ENCODE measurements around the gene ABCC5. TPM values are rescaled to one million over a fixed set of nuclear protein-coding genes. Genes with fewer than 3 reads are reported as not detected.
A peak's percentile ranks its signal among the peaks of the same experiment; 100 is the strongest.

ABCC5 gene
- total RNA-seq, 1 experiment from 2014 or later, result 8.6 TPM

DNA sequence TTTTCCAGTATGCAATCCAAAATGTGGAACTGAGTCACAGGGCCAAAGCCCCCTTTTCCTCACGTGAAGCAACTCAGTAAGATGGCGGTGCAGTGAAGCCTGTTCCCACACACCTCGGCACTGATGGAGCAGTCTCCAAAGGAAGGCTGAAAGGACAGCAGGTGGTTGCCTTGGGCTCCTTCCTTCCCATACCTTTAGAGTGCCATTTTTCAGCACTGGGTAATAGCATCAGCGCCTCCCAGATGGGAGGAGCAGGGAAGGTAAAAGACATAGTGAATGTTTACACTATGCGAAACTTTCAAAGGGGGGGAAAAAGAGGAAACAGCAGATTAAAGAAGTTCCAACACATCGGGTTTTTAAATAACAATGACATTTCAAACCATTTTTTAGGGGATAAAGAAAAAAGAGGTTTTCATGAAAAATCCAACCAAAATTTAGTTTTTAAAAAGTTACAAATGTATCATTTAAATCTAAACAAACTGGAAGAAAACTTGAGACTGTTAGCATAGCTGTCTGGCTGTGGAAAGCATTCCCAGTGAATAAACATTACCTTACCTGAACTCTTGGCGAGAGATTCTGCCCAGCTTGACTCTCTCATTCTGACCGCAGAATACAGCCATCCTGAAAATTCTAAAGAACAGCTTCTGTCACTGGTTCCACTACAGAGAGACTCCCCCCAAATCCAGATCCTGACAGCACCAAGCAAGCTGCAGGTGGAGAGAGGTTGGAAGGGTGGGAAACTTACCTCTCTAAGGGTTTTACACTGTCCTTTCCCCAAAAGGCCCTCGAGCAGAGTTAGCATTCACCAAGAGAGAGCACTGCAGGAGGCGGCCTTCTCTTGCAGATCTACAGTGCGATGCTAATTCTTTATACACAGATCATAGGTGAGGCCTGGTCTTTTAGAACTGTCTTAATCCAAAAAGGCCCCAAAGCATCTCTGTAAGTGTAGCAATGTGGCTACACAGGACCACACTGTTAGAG lies 32.6 kb downstream of the ABCC5 start:
- in situ Hi-C loops (cut with HindIII; ENCODE audit: low sequenced_read_pairs), result no loop called here
- peak; percentile 55 for DNase-seq (ENCODE audit: low spot score)

DNA sequence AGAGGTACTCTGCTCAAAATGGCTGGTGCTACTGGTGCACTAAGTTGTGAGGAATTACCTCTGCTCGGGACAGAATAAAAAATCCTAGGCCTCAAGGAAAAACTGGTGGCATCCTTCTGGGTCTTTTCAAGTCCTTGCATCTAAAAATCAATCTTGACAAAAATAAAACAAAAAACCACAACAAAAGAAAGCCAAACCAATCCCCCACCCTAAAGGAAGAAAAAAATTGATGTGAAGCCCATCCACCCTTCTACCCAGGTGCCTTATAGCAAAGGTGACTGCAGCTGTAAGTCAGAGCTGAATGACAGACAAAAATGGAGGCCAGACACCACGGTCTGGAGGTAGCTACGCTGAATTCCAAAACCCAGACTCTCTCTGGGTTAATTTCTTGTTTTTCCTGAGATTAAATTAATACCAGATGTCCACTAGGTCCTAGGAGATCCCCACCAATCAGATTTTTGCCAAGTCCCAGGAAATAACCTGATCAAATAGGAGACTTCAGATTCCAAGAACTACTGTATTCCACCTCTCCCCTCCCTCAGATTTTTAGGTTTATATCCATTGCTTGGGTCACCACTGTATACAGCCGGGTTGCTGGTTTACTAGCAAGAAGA lies 33.5 kb downstream of the ABCC5 start:
- DNase-seq (ENCODE audit: low spot score), result no peak
- in situ Hi-C loops (cut with HindIII; ENCODE audit: low sequenced_read_pairs), result no loop called here

DNA sequence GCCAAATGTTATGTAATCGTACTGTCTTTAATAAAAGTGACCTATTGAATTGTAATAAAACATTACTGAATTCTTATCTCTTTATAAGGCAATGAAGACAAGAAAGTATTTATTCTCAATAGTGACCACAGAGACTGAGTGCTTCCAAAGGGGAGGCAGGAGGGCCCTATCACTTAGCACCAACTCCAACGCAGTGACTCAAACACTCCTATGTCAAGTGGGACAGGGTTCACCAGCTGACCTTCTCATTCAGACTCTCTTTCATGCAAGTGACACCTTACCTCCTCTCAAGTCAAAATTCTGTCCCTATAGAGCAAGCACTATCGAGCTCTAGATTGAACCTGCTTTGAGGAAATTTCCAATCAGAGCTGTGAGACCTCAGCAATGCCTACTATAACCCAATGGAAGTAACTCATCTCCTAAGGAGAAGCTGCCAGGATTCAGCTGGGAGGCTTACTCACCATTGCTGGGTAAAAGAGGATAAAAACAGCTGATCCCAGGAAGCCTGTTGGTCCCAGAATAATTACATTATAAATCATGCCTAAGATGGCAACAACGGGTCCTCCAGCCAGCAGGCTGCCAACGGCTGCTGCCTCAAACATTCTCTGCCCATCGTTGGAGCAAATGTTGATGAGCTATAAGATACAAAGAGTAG lies 35.6 kb downstream of the ABCC5 start:
- no peak for DNase-seq (ENCODE audit: low spot score)
- in situ Hi-C loops (cut with HindIII; ENCODE audit: low sequenced_read_pairs), result no loop called here

DNA sequence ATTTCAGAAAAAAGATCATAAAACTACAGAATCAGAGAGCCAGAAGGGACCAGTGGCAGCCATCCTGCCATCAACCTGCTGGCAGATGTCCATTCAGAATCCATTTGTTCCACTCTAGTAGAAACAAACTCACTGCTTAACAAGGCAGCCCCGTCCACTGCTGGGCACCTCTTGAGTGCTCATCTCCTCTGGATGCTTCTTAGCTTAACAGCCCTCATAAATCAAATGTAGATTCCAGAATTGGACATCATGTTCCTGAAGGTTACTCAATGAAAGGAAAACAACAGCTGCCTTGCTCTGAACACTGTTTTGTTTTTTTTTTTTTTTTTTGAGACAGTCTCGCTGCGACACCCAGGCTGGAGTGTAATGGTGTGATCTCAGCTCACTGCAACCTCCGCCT lies 37.3 kb downstream of the ABCC5 start:
- in situ Hi-C loops (cut with HindIII; ENCODE audit: low sequenced_read_pairs), result no loop called here
- DNase-seq (ENCODE audit: low spot score), result peak; percentile 27

DNA sequence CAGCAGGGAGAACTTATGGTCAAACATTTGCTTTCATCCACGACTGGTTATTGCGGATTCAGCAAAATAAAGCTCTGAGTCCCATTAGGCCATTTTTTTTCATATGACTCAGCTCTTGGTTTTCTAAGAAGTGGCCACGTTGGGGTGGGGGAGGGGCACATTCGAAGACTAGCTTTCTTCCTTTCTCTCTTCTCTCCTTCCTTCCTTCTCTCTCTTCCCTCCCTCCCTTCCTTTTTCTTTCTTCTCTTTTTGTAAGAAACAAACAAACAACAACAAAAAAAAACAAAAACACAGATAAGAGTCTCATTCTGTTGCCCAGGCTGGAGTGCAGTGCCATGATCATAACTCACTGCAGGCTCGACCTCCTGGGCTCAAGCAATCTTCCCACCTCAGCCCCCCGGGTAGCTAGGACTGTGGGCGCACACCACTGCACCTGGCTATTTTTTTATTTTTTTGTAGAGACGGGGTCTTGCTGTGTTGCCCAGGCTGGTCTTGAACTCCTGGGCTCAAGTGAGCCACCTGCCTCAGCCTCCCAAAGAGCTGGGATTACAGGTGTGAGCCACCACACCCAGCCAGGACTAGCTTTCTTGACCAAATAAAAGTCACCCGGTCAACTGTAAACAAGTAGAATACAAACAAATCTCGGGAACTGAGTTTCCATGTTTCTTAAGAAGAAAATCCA lies 41.6 kb downstream of the ABCC5 start:
- in situ Hi-C loops (cut with HindIII; ENCODE audit: low sequenced_read_pairs), result no loop called here
- DNase-seq (ENCODE audit: low spot score), result no peak

DNA sequence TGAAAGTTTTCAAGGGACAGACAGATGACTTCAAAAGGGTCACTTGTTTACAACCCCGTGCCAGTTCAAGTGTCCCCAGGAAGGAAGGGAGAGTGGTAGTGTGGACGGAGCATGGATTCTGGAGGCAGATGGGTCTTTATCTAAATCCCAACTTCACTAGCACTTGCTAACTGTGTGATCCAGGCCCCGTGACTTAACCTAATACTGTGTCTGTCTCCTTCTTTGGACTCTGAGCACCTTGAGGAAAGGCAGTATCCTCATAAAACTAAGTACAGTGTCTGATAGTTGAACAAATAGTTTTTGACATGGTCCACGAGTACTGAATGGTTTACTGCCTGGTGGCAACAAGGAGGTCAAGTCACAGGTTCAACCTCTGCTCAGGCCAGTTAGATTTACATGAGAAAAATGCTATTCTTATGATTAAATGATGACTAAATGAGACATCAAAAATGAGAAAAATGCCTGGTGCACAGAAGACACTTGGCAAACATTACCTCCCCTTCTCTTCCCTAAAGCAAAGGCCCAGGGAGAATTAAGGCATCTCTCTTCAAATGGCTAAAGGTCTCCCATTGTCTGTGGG lies 48.9 kb downstream of the ABCC5 start:
- in situ Hi-C loops (cut with HindIII; ENCODE audit: low sequenced_read_pairs), result no loop called here
- no peak for DNase-seq (ENCODE audit: low spot score)

DNA sequence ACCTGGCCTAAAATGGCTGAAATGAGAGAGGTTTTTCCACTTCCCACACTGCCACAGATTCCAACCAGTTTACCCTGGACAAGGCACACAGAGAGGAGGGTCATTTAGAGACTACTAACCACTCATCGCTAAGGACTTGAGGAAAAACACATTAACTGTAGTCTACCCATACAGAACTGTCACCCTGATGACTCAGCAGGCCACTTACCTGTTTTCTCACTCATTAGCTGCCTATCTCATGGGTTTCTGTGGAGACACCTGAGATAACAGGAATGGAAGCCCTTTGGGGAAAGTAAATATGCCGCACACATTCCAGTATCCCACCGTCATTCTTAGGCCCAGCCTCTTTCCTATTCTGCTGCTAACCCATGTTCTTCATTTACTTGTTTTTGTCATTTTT lies 50.0 kb downstream of the ABCC5 start:
- in situ Hi-C loops (cut with HindIII; ENCODE audit: low sequenced_read_pairs), result no loop called here
- DNase-seq (ENCODE audit: low spot score), result no peak

DNA sequence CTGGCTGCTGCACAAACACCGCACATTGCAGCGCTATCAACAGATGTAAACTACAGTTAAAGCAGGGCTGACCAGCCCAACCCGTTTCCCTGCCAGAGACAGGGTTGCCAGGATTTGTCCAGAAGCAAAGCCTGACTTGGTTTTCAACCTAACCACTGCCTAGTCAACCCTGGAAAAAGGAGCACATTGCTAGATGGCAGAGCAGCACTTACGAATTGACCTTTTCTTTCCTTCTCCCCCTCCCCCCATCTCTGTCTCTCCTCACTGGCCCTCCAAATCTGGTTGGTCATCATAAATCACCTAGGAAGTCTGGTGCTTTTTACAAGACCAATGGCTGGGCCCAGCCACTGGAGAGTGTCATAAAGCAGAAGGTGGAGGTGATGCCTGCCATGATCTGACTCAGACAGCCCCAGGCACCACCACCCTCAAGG lies 51.3 kb downstream of the ABCC5 start:
- in situ Hi-C loops (cut with HindIII; ENCODE audit: low sequenced_read_pairs), result no loop called here
- no peak for DNase-seq (ENCODE audit: low spot score)

DNA sequence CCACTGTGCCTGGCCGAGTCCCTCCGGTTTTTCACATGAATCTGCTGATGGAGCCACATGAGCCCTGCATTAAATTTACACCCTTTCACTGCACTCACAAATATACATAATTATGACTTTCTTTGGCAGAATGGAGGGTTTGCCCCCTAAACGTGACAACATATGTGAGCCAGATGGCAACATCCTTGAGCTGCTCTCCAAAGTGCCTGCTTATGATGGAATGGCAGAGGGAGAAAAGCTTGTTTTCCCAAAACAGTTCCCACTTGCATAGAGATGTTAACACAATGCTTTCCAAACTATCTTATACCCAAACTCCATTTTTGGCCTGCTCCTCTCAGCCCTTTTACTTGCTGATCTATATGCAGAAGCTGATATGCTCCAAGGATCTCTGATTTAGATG lies 54.9 kb downstream of the ABCC5 start:
- in situ Hi-C loops (cut with HindIII; ENCODE audit: low sequenced_read_pairs), result no loop called here

DNA sequence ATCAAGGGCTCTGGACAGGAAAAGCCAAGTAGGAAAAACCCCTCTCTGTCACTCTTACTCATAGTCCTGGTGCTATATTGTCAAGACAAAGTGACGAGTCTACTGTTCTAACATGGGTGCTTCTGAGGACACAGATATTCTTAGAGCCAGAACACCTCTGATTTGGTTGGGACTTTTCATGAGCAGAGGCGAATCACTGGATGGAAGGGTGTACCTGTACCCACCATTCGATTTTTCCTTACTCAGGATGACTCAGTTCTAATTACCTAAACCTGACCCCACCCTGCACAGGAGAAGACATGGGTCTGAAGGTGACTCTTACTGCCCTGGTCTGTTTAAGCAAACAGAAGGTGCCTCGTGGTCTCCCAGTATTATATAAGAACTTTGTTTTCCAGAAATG lies 58.5 kb downstream of the ABCC5 start:
- no peak for DNase-seq (ENCODE audit: low spot score)

More for the DNA sequence above, 54.9 kb downstream of the ABCC5 start:
- DNase-seq (ENCODE audit: low spot score), result no peak

DNA sequence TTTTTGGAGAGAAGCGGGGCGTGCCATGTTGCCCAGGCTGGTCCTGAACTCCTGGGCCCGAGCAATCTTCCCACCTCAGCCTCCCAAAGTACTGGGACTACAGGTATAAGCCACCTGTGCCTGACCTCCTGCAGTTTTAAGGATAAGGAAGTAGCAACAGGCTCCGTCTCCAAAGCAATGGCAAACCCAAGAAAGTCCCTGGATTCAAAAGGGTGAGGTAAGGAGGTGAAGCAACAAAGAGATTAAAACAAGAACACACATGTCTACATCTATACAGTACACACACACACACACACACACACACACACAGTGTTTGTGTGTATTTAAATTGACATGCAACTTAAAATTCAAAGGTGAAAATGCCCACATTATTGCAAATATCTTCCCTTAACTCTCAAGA lies 58.9 kb downstream of the ABCC5 start:
- in situ Hi-C loops (cut with HindIII; ENCODE audit: low sequenced_read_pairs), result no loop called here
- DNase-seq (ENCODE audit: low spot score), result no peak

More for the DNA sequence above, 58.5 kb downstream of the ABCC5 start:
- in situ Hi-C loops (cut with HindIII; ENCODE audit: low sequenced_read_pairs), result no loop called here

DNA sequence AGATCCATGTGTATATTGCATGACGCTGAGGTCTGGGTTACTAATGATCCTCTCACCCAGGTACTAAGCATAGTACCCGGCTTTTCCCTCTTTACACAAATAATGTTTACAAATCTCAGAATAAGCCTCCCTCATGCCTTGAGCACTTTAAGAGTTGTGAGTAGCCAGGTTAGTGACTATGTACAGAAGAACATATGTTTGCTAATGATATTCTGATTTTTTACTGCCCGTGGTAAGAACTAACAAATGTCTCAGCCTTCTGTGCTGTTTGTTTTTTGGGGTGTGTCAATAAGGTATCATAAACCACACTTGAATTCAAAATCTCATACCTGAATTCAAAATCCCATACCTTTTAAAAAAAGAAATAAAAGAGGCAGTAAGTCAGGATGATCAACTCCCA lies 59.5 kb downstream of the ABCC5 start:
- in situ Hi-C loops (cut with HindIII; ENCODE audit: low sequenced_read_pairs), result no loop called here
- DNase-seq (ENCODE audit: low spot score), result no peak

DNA sequence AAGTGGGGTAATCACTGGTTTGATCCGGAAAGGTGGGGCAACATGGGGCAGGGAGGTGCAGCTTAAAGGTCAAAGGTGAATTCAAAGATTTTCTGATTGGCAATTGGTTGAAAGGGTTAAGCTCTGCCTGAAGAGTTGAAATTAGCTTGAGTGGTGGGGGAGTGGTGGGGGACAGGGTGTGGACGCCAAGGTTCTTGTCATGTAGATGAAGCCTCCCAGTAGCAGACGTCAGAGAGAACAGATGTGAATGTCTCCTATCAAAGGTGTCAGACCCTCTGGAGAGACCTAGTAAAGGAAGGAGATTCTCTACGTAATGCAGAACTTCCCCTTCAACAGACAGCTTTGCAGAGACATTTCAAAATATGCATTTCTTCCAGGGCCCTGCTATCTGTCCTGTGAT lies 62.8 kb downstream of the ABCC5 start:
- no peak for DNase-seq (ENCODE audit: low spot score)
- in situ Hi-C loops (cut with HindIII; ENCODE audit: low sequenced_read_pairs), result no loop called here

DNA sequence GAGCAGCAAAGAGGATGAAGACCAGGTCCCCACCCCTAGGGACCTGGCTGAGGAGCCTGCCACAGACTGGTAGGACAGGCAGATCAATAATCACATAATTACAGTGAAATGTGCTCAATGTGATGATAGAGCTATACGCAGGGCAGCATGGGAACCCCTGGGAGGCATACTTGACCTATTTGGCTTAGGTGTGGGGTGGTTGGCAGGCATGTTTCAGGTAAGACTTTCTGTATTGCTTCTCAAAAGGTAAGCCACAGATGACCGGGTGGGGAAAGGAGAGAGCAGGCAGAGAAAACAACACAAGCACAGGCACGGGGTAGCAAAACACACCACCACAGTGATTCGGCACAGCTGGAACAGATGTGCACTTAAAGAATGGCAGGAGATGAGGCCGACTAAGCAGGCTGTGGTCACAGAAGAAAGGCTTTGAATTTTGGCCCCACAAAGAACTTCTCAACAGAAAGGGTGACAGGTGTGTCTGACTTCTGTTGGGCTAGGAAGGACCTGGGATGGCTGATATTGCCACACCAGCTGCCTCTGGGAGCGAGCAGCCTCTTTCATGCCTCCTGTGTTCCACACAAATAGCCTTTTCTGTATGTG lies 64.1 kb downstream of the ABCC5 start:
- in situ Hi-C loops (cut with HindIII; ENCODE audit: low sequenced_read_pairs), result no loop called here

DNA sequence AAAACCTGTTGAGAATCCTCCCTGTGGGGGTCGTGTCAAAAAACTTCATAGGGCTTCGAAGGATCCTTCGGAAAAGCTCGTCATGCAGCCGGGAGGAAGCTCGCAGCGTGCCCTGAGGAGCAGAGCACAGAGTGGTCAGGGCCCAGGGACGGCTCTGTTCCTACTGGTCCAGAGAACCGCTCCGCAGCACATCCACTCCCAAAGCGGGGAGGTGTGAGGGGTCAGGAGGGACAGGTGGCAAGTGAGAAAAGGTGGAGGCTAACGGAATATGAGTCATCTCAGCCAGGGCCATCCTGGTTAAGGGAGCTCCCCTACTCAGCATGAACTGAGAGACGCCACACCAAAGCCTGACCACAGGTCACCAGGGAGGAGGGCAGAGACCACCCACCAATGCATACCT lies 66.2 kb downstream of the ABCC5 start:
- in situ Hi-C loops (cut with HindIII; ENCODE audit: low sequenced_read_pairs), result no loop called here
- DNase-seq (ENCODE audit: low spot score), result no peak

More for the DNA sequence above, 64.1 kb downstream of the ABCC5 start:
- DNase-seq (ENCODE audit: low spot score), result no peak

DNA sequence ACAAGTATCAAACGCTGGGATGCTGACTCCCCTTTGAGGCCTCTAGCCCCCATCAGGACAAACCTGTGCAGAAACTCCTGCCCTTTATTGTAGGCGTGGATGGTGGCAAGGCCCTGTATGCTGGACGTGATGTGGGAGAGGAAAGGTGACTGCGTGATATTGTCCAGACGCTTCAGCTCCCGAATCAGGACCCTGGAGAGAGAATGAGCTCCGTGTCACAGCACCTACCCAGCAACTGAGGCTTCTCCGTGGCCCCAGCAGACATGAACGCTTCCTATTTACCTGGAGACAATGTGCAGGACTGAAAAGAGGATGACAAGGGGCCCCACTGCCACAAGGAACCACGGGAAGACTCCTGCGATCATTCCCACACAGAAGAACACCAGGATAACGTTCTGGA lies 68.0 kb downstream of the ABCC5 start:
- DNase-seq (ENCODE audit: low spot score), result no peak
- in situ Hi-C loops (cut with HindIII; ENCODE audit: low sequenced_read_pairs), result no loop called here

DNA sequence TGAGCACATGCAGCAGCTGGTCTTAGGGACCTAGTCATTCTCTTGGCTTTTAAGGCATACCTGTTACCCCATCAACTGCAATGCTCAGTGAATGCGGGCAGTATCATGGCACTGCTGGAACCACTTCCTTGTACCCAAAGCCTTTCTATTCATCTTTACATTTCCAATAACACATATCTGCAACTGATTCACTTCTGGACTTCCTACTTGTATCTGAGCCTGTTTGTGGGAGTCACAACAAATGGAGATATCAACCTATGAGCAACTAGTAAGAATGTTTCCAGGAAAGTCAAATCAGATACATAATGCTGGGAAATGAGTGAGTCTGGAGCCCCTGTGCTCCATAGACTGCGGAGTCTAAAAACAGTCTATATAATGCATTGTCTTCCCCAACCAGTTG lies 71.6 kb downstream of the ABCC5 start:
- no peak for DNase-seq (ENCODE audit: low spot score)
- in situ Hi-C loops (cut with HindIII; ENCODE audit: low sequenced_read_pairs), result no loop called here

DNA sequence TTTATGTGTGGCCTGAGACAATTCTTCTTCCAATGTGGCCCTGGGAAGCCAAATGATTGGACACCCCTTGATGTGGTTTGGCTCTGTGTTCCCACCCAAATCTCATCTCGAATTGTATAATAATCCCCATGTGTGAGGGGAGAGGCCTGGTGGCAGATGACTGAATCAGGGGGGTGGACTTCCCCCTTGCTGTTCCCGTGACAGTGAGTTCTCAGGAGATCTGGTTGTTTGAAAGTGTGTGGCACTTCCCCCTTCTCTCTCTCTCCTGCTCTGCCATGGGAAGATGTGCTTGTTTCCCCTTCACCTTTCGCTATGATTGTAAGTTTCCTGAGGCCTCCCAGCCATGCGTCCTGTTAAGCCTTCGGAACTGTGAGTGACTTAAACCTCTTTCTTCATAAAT lies 72.9 kb downstream of the ABCC5 start:
- no peak for DNase-seq (ENCODE audit: low spot score)
- in situ Hi-C loops (cut with HindIII; ENCODE audit: low sequenced_read_pairs), result no loop called here

DNA sequence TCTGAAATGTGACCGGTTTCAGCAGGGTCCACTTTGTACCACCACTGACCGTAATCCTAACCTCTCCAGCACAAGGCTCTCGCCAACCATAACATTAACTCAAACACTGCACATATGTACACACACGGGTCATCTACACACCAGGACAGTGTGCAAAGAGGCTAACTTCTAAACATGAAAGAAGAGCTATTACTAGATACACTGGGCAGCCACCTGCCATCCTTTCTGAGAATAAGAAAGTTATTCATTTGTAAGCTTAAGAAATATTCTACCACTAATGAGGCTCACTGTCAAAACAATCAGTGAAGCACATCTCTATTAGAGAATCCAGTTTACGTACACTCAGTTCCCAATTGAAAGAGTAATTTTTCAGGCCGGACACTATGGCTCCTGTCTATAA lies 73.9 kb downstream of the ABCC5 start:
- DNase-seq (ENCODE audit: low spot score), result no peak
- in situ Hi-C loops (cut with HindIII; ENCODE audit: low sequenced_read_pairs), result no loop called here
